NCI-H1436 treated with DMSO at 0.1 percent for 48 hours (cell line): ENCODE results near the gene GPR55.
"Not testable (repeated sequence)": the region's sequence is repeated elsewhere in the genome, so short reads cannot be mapped to it uniquely, and the experiment has no call there.

Source experiments
- DNase-seq: peaks from one replicate; lab custom pipeline; 2025; lab: John Stamatoyannopoulos, UW

Gene GPR55

DNA sequence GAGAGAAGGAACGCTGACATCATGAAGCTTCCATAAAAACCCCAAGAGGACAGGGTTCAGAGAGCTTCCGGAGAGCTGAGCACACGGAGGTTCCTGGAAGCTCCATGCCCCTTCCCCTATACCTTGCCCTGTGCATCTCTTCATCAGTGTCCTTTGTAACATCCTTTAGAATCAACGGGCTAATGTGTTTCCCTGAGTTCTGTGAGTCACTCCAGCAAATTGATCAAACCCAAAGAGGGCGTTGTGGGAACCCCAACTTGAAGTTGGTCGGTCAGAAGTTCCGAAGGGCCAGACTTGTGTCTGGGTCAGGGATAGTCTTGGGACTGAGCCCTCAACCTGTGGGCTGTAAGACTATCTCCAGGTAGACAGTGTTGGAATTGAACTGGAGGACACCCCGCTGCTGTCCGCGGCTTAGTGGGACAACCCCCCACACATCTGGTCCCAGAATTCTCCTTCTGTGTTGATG is 25.9 kb upstream of the GPR55 start:
- no peak for DNase-seq

DNA sequence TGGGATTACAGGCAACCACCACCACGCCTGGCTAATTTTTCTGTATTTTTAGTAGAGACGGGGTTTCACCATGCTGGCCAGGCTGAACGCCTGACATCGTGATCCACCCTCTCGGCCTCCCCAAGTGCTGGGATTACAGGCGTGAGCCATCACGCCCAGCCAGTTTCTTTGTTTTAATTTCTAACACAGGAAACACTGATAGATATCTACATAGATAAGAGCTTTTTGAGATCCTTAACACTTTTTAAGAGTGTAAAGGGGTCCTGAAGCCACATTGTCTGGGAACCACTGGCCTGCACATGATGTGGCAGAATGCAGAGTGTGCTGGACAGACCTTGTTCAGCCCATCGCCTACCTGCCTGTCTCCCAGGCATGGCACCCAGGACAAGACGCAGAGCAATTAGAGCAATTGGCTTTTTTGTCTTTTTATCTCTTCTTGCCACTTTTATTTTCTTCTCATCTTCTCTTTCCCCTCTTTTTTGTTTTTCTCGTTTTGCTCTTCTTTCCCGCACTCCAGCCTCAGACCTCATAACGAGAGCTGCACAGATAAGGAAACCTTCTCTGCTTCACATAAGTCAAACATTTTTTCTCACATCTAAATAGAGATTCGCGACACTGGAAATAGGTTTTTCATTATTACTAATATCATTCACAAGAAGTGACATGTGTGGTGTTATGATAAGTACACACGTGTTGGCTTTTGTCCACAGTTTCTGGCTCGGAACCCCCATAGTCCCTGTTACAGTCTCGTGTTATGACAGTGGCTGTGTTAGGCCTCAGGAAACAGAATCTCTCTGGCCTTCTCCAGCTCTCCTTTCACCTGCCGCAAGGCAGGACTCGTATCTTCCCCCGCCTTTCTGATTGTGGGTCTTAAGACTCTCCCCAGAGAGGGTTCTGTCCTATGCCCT is 25.2 kb upstream of the GPR55 start:
- no peak for DNase-seq

DNA sequence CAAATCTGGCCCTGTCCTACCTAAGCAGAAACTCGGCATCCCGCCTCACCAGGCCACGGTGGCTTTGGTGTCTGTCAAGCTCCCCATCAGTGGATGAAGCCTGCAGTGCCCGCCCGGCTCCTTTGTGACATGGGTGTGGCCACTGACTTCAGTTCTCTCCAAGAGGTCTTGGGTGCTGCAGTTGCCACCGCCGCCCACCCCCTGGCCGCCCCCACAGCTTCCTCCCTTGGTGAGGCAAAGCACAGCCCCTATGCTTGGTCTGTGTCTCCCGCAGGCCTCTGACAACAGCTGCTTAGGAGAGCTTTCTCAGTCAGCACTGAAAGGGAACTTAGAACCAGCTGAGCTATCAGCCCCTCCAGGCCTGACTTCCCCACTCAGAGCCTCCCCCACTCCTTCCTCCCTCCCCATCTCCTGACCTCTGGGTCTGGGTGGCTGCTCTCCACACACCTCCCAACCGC is 22.9 kb upstream of the GPR55 start:
- no peak for DNase-seq

GRCh38 chr2:230947235-230947576 is 22.2 kb upstream of the GPR55 start:
- DNase-seq: no peak

DNA sequence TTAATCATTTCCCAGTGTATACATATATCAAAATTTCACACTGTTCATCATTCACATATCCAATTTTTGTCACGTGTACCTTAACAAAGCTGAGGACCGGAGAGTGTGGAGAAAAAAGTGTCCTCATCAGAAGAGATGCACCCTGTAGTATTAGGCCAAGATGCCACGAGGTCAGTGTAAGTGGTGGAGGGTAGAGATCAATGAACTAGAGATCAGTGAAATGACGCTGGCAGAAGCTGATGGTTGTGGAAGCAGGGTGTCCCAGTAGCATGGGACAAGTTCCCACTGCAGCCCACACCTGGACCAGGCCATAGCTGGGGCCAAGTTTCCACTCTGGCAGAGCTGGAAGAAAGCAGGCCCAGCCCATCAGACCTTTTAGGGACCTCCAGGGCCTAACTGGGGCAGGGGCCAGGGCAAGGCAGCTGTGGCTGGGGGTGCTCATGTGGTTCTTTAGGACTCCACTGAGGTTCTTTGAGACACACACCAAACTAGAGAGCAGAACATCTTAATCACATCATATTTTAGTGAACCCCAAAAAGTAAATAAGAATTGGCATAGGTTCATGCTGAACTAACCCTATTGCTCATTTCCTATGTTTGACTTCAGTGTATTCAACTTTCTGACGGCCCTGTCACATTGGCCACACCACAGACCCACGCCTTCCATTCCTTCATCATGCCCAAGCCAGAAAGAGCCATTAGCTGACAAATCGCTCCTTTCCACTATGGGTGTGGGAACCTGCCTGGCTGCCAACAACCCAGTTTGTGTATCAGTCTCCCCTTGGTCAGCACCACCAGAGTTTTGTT is 21.6 kb upstream of the GPR55 start:
- no peak for DNase-seq

DNA sequence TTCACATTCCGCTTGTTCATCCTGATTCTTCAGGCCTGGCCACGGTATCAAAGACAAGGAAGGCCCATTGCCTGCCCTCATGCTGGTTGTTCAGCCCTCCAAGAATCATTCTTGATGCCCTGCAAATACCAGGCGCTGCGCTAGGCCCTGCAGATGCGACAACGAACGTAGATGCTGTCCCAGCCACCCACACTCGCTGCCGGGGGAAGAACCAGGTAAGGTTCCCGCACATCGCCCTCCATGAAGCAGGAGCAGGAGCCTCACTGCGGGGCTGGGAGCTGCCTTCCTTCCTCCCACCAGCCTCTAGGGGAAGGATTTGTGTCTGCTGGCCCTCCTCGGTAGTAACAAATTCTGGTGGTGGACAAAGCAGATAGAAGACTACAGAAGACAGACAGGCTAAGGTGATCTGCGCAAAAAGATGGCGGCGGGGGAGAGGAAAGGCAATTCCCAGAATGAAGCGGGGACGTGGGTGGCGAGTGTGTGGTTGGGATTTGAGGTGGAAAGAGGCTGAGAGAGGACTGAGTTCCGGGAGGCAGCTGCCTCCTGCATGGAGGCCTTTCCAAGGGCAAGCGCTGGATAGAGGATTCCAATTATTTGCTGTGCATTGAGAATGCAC is 19.8 kb upstream of the GPR55 start:
- DNase-seq: no peak

DNA sequence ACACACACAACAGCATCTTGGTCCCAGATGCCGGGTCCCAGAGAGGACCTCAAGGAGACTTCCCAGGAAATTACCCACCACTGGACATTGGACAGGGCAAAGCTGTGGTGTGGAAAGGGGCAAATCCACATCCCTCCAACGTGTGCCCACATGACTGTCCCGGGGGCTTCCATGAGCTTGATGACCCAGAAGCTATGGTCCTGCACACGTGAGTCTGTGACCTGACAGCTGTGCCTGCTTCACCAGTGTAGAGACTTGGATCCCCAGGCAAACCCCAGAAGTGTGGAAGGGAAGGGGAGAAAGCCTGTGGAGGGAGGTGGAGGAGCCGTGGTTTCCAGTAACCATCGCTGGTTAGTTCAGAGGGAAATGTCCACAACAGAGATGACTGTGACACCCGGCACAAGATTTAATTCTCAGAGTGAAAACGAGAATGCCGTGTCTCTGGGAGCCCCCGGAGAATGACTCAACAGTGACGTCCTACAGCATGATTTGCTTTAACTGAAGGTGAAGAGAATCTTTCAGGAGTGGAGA is 19.1 kb upstream of the GPR55 start:
- no peak for DNase-seq

GRCh38 chr2:230942920-230943896 is 18.2 kb upstream of the GPR55 start:
- DNase-seq: no peak

DNA sequence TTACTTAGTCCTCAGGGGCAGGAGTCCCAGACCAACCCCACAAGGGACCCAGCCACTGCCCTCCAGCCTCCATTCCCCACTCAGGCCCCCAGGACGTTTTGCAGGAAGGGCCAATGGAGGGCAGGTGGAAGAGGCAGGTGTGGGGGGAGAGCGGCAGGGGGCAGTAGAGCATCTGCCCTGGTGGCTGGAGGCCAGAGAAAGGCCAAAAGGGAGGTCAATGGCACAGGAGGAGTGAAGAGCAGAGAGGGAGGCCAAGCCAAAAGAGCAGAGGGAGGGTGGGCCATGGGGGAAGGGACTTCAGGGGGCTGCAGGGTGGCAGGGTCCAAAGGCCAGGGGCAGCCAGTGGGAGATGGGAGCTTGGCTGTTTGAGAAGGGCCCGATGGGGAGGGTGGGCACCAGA is 17.3 kb upstream of the GPR55 start:
- no peak for DNase-seq

DNA sequence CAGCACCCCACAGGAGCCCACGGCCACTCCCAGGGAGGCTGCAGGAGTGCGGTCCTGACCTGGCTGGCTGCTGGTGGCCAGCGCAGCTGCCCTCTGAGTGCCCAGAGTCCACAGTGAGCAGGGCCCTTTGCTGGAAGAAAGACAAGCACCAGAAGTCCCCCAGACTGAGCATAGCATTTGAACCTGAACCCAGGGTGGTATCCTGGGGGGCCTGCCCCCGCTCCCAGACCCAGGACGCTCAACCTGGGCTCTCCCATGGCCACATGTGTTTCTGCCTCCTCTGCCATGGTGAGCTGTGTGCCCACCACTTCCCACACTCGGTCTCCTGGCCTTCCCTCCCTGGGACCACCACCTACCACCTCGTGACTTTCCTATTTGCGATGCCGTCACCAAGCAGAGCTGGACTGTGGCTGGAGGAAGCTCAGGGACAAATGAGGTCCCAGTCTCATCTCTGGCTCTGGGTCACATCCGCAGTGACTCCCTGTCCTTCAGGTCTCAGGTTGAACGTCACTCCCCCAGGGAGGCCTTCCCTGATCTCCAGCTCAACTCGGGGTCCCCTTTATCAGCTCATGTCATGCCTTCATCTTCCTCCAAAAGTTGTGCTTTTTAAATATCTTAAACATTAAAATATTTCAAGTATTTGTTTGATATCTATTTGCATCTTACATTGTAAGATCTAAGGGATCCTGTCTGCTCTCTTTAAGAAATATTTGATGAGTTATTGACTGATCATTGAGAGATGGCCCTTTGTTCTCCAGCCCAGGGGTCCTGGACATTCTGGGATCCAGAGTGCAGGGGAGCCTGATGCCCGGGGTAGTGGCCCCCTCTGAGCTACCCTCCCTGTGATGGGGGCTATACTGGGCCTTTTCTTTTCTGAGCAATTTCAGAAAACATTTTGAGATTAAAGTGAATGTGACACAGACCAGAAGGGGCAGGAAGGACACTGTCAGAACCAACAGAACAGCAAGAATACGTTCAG is 16.4 kb upstream of the GPR55 start:
- no peak for DNase-seq

- DNase-seq: no peak
Measured at GRCh38 chr2:230940471-230940815, 15.4 kb upstream of the GPR55 start.

GRCh38 chr2:230939691-230940470 is 14.8 kb upstream of the GPR55 start:
- no peak for DNase-seq

- no peak for DNase-seq
Measured at GRCh38 chr2:230939066-230939591, 14.1 kb upstream of the GPR55 start.

GRCh38 chr2:230938516-230939065 is 13.5 kb upstream of the GPR55 start:
- DNase-seq: no peak

GRCh38 chr2:230938098-230938497 is 13.1 kb upstream of the GPR55 start:
- no peak for DNase-seq

DNA sequence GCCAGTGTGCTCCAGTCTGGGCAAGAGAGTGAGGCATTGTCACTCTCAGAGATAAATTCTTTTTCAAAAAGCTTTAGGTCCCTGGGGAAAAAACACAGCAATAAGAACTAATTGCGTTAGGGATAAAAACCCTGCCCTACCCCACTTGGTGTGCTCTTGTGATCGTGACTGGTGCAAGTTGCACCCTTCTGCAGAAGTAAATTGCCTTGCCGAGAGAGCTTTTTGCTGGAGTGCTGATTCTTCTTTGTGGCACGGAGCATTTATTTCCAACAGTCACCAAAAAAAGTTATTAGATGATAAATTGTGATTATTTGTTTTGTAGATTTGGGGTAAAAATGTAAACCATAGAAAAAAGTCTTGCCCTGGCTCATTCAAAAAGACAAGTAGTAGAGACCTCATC is 12.3 kb upstream of the GPR55 start:
- DNase-seq: no peak

GRCh38 chr2:230936243-230936642 is 11.2 kb upstream of the GPR55 start:
- DNase-seq: not testable (repeated sequence)

- no peak for DNase-seq
Measured at GRCh38 chr2:230935130-230935430, 10.0 kb upstream of the GPR55 start.
